ENCODE data around the gene GSTK1.
"Not testable (repeated sequence)": the region's sequence is repeated elsewhere in the genome, so short reads cannot be mapped to it uniquely, and the experiment has no call there.

GSTK1 gene

DNA sequence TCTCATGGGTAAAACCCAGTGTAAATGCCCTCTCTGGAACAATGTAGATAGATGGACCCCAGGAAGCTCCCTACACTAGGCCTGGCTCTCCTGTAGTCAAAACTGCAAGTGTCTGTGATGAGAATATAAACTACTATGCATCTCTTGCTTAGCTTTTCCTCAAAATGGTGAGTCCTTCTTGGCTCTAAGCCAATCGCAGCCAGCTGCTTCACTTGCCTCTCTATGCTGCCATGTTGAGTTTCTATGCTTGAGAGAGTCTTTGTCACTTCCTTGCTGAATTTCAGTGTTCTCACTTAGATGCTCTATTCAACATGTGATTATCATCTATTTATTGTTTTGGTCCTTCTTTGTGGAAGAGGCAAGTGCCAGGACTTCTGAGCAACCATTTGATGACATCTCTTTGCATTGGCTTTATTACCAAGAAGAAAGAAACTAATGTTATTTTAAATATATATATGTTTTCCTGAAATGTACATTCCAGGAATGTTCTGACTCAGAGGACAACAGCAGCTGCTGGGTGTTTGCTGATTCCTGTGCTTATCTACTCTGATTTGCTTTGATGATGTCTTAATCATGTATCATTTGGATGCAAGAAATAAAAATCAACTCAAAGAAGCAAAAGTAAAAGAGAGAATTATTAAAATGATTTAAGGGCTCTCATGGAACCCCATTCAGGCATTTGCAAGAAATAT, 24.8 kb upstream of the GSTK1 start:
- in situ Hi-C loops (cut with HindIII; ENCODE audit: low sequenced_read_pairs) = no loop called here

GRCh38 chr7:143239813-143240212, 23.4 kb upstream of the GSTK1 start:
- in situ Hi-C loops (cut with HindIII; ENCODE audit: low sequenced_read_pairs) = loop anchor here (10.0 kb wide), 1 partner anchor 65 kb away; no protein-coding TSS in a partner anchor

DNA sequence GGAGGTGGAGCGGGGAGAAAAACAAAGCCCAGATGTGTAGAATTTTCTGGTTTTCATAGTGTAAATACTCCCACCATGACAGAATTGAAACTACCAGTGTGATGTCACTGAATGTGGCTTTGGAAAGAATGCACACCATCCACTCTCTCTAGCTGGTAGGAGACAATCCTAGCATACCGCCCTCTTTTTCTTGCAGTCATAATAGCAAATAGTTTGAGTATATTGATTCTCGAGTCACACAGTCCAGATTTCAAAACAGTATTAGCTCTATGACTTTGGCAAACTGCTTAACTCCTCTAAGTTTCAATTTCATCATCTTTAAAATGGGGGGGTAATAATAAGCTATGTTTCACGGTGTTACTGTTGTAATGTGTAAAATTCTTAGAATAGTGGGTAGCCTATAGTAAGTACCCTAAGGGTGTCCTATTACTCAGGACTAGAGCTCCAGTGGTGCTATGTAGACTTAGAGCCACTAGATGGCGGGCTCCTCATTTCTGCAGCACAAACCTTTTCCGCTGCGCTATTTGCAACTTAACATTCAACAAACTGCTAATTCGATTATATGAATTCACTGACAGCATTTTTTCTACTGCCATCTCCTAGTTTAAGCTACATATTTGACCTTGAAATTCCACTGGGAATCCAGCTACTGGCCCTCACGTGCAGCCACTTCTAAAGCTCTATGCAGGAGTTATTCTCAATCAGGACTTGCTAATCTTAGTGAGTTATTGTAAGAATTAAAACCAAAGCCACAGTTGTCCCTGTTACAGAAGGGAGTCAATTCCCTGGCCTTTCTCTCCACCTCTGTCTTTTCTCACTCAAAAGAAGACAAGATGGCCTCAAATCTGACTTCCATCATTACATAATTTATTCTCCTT, 22.7 kb upstream of the GSTK1 start:
- in situ Hi-C loops (cut with HindIII; ENCODE audit: low sequenced_read_pairs) = loop anchor here (10.0 kb wide), 1 partner anchor 64 kb away; no protein-coding TSS in a partner anchor

DNA sequence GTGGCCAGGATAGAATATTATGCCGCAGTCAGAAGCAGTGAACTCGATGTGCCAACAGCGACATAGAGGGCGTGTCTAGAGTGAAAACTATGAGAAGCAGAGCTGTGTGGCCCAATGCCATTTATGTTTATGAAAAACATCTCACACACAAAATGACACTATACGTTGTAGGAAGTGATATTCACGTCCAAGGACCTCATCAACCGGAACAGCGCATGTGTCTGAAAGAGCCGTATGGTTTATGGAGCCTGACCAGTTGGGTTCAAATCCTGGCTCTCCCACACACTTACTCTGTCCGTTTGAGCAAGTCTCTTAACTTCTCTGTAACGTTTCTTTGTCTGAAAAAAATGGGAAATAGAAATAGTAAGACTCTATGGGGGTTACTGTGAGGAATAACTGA, 20.9 kb upstream of the GSTK1 start:
- in situ Hi-C loops (cut with HindIII; ENCODE audit: low sequenced_read_pairs) = loop anchor here (10.0 kb wide), 1 partner anchor 62 kb away; no protein-coding TSS in a partner anchor

DNA sequence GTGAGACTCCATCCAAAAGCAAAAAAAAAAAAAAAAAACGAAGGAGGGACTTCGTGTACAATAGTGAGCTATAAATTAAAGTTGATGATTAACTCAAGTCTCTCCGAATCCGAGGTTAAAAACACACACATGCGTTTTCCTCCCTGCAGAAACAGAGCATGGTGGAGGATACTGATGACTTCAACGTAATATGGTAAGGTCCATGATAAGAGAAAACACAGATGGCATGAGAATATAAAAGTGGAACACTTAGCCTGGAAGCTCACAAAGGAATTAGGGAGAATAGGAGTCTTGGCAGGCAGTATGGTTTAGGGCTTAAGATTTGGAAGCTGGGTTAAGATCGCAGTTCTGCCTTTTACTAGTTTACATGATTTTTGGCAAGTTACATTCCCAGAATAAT, 20.1 kb upstream of the GSTK1 start:
- in situ Hi-C loops (cut with HindIII; ENCODE audit: low sequenced_read_pairs) = loop anchor here (10.0 kb wide), 1 partner anchor 62 kb away; no protein-coding TSS in a partner anchor

DNA sequence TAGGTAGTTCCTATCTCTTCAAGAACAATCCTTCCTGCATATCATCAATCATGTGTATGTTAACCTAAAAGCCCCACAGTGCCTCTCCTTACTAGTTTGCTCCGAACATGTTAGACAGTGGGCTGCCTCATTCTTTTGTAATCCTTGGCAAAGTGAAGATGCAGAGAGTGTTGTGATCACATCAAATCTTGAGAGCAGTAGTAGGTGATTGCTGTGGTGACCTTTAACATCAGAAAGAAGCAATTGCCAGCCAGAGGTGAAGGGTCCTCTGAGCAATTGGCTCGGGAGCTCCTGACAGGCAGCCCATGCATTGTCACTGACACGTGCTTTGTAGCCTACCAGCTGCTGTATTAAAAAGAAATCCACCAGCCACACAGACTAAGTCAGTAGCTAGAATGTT, 19.6 kb upstream of the GSTK1 start:
- in situ Hi-C loops (cut with HindIII; ENCODE audit: low sequenced_read_pairs) = loop anchor here (10.0 kb wide), 1 partner anchor 61 kb away; no protein-coding TSS in a partner anchor

DNA sequence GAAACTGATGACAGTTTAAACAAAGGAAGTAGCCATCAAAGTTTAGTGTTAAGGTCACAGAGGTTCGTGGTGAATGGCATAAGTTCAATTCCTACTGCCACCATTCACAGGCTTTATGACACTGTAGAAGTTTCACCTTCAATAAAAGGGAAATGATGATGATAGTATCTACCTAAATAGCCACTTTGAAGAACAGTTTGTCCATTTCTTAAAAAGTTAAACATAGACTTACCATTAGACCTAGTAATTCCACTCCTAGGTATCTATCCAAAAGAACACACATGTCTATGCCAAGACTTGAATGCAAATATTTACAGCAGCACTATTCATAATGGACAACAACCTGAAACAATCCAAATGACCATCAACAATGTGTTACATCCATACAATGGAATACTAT, 18.9 kb upstream of the GSTK1 start:
- in situ Hi-C loops (cut with HindIII; ENCODE audit: low sequenced_read_pairs) = loop anchor here (10.0 kb wide), 1 partner anchor 60 kb away; no protein-coding TSS in a partner anchor

GRCh38 chr7:143245123-143245522, 18.1 kb upstream of the GSTK1 start:
- in situ Hi-C loops (cut with HindIII; ENCODE audit: low sequenced_read_pairs) = loop anchor here (10.0 kb wide), 1 partner anchor 60 kb away; no protein-coding TSS in a partner anchor

- in situ Hi-C loops (cut with HindIII; ENCODE audit: low sequenced_read_pairs) = loop anchor here (10.0 kb wide), 1 partner anchor 57 kb away; no protein-coding TSS in a partner anchor
Measured at GRCh38 chr7:143247372-143247771, 15.9 kb upstream of the GSTK1 start.

DNA sequence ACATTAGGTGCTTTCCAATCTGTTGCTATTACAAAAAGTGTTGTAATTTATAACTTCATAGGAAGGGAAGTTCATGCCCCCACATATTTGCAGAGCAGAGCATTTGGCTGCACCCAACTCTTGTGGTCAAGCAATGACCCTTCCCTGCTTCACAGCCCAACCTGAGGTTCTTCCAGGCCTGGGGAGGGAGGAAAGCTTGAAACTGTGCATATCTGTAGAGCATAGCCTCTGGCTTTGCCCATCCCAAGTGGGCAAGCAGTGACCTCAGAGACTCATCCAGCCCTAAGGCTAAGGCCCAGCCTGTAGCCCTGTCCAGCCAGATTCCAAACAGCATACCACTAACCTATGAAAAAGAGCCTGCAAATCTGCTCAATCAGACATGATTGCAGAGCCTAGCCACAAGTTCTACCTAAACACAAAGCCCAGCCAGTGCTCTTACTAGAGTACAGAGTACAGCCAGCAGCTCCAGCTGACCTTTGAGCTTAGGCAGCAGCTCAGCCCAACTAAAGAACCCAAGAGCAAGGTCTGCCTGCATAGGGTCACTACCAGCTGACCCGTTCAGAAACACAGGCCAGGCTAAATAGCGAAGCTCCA, 14.4 kb upstream of the GSTK1 start:
- in situ Hi-C loops (cut with HindIII; ENCODE audit: low sequenced_read_pairs) = loop anchor here (10.0 kb wide), 1 partner anchor 56 kb away; no protein-coding TSS in a partner anchor

DNA sequence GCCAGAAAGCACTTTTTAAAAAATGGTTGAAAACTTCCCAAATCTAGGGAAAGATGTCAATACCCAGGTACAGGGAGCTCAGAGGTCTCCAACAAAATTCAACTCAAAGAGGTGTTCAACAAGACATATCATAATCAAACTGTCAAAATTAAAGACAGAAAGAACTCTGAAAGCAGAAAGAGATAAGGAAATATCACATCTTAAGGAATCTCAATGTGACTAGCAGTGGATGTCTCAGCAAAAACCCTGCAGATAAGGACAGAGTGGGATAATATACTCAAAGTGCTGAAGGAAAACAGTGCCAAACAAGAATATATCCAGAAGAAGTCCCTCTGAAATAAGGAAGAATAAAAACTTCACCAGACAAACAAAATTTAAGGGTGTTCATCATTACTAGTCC, 13.0 kb upstream of the GSTK1 start:
- in situ Hi-C loops (cut with HindIII; ENCODE audit: low sequenced_read_pairs) = no loop called here

DNA sequence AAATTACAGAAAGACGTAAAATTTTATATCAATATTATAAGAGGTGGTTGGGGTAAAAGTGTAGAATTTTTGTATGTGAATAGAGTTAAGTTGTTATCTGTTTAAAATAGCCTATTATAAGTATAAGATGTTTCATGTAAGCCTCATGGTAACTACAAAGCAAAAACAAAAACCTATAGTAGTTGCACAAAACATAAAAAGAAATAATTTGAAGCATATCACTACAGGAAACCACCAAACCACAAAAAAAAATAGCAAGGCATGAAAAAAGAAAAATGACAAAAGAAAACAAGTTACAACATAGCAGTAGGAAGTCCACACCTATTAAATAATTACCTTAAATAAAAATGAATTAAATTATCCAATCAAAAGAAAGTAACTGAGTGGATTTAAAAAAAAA, 12.4 kb upstream of the GSTK1 start:
- in situ Hi-C loops (cut with HindIII; ENCODE audit: low sequenced_read_pairs) = no loop called here

GRCh38 chr7:143252006-143252405, 11.2 kb upstream of the GSTK1 start:
- in situ Hi-C loops (cut with HindIII; ENCODE audit: low sequenced_read_pairs) = no loop called here

- in situ Hi-C loops (cut with HindIII; ENCODE audit: low sequenced_read_pairs) = no loop called here
Measured at GRCh38 chr7:143255564-143255963, 7.7 kb upstream of the GSTK1 start.

DNA sequence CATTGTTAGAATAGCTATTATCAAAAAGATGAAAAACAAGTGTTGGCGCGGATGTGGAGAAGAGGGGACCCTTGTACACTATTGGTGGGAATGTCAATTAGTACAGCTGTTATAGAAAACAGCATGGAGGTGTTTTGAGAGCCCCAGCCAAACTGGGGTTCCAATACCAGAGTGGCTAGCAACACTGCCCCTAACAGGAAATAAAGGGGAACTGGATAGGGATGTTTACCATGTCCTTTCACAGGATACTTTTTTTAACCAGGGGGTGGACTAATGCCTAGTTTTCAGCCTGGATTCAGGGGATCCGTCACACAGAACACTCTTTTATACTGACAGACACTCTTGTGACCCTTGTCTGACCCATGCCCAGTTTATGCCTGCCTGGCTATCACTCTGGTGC, 6.9 kb upstream of the GSTK1 start:
- in situ Hi-C loops (cut with HindIII; ENCODE audit: low sequenced_read_pairs) = no loop called here

- in situ Hi-C loops (cut with HindIII; ENCODE audit: low sequenced_read_pairs) = no loop called here
Measured at GRCh38 chr7:143256932-143257331, 6.3 kb upstream of the GSTK1 start.

DNA sequence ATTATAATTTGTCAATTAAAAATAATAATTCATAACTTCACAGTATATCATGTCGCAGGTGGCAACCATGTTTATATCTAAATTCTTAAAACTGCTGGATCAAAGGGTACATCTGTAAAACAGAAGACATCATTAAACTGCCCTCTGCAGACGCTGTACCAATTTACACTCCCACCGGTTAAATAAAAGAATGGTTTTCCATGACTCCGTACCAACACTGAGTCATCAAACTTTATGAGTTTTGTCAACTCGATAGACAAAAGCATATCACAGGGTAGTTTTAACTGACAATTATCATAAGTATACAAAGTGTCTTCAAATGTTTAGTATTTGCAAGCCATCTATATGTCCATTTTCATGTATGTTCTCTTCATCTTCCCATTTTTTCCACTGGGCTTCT, 5.7 kb upstream of the GSTK1 start:
- in situ Hi-C loops (cut with HindIII; ENCODE audit: low sequenced_read_pairs) = no loop called here

- in situ Hi-C loops (cut with HindIII; ENCODE audit: low sequenced_read_pairs) = no loop called here
Measured at GRCh38 chr7:143258831-143259230, 4.4 kb upstream of the GSTK1 start.

DNA sequence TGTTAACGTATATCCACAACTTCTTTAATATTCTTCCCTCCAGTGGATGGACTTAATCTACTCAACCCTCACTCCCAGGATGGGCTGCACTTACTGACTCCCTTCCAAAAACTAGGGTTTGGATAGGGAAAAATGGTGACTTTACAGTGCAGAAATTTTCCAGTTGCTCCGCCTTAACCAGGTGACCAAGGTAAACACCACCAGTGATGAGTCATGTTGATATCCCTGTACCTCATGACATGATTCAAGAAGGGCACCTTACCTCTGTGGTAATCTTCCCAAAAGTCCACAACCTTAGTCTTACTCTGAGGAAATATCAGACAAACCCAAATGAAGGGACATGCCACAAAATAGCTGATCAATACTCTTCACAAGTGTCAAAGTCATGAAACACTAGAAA, 3.5 kb upstream of the GSTK1 start:
- in situ Hi-C loops (cut with HindIII; ENCODE audit: low sequenced_read_pairs) = no loop called here

GRCh38 chr7:143261901-143262300, 1.3 kb upstream of the GSTK1 start:
- in situ Hi-C loops (cut with HindIII; ENCODE audit: low sequenced_read_pairs) = no loop called here

GRCh38 chr7:143264196-143264568, 941 bp downstream of the GSTK1 start:
- in situ Hi-C loops (cut with HindIII; ENCODE audit: low sequenced_read_pairs) = not testable (repeated sequence)
